Measurements from ENCODE around the gene SKP2.

Gene SKP2

DNA sequence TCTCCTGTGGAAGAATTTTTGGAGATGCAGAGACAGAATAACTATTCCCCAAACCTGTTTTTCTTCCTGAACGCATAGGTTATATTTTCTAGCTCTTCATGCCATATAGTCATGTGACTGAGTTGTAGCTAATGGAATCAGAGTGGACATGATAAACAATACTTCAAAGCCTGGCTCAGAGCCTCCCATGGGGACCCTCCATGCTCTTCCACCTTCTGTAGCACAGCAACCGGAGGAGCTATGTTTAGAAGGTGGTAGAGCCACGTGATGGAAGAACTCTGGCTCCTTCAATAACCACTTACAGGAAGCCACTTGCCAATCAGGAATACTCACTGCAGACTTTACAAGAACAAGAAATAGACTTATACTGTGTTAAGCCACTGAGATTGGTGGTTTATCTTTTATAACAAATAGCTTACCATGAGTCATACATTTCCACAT lies 50.6 kb downstream of the SKP2 start:
- no peak for DNase-seq

DNA sequence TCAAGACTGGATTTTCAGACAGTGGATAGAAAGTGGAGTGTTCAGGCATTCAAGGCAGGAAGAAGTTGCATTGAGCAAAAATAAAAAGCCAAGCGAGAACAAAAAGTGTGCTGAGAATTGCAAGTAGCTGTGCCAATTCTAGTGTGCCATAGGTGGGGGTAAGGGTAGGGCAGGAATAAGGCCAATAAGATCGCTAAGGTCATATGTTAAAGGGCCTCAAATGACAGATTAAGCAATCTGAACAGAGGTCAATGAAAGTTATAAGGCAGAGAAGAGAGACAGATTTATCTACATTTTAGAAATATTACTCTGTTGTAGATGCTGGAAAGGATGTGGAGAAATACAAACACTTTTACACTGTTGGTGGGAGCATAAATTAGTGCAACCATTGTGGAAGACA lies 53.4 kb downstream of the SKP2 start:
- no peak for DNase-seq

DNA sequence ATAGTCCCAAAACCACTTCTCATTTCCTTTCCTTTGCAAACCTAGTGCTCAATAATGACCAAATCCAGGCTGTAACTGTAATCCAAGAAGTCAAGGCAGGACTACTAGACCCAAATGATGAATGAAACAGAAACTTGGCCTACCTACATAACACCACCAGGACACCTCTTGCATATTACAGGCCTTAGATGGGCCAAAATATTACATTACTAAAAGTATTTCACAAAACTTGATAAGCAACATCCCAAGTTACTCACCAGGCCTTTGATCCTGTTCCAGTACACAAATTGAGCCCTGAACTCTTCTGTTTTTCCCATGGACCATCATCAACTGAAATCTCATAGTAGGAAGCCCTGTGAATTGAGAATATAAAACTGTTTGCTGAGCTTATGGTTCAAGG lies 55.0 kb downstream of the SKP2 start:
- DNase-seq: no peak

DNA sequence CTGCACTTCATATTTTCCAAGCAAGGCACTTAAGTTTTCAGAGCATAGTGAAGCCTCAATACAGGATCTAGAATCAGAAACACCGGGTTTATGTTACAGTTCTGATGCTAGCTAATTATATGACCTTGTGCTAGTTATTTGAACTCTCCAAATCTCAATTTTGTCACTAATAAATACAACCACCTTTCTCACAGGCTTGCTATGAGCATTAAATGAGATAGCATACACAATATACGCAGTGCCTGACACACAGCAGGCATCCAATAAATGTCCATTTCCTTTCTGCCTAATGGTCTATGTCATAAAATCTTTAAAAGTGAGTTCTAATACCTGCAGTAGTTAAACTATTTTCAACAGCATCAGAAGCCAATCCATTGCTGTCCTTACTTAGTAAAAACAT lies 56.9 kb downstream of the SKP2 start:
- no peak for DNase-seq

DNA sequence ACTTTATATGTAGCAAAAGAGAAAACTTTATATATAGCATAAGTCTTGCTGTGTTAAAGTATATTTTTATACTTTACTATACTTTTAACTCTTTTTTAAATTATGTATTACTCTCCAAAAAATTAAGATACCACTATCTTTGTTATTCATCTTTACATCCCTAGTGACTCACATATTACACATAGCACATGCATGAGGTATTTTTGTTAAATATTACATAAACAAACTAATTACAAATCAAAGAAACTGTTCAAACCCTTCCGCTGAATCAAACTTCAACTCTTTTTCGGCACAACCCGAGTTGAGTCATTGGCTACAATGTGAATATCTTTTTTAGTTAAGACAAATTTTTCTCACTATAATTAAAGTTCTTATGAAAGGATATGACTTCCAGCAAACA lies 57.8 kb downstream of the SKP2 start:
- DNase-seq: no peak

DNA sequence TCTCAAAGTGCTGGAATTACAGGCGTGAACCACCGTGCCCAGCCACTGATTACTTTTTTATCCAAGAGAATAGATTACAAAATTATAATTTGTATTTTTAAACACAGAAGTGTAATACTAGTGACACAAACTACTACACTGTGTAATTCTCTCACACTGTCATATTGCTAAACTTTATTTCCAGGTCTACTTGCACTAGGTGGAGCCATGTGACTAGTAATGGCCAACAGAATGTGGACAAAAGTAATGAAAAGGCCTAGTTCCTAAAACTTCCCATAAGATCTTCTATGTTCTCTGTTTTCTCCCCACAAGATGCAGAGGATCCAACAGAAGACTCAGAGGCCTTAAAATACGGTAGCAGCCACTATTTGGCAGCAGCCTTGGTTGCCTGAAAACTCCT lies 62.5 kb downstream of the SKP2 start:
- DNase-seq: no peak

DNA sequence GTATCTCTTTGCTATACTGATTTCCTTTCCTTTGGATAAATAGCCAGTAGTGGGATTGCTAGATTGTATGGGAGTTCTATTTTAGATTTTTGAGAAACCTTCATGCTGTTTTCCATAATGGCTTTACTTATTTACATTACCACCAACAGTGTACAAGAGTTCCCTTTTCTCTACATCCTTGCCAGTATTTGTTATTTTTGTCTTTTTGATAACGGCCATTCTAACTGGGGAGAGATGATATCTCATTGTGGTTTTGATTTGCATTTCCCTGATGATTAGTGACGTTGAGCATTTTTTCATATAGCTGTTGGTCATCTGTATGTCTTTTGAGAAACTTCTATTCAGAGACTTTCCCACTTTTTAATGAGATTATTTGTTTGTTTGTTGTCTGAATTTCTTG lies 64.0 kb downstream of the SKP2 start:
- DNase-seq: no peak

DNA sequence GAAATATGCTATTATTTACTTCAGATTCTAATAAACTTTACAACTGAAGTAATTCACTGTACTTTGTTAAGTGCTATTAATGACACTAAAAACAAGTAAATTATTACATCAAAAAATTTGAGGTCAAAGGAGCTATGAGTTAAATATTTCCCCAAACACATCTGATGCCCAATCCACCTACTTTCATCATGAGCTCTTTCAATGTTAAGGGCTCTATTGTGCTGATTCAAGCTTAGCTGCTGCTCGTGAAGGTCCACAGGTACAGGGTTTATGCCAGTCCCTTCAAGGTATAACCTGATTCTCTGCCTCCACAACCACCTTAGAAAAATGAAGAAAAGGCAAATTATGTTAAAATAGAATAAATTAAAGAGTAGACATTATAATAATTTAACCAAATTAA lies 65.7 kb downstream of the SKP2 start:
- DNase-seq: no peak

DNA sequence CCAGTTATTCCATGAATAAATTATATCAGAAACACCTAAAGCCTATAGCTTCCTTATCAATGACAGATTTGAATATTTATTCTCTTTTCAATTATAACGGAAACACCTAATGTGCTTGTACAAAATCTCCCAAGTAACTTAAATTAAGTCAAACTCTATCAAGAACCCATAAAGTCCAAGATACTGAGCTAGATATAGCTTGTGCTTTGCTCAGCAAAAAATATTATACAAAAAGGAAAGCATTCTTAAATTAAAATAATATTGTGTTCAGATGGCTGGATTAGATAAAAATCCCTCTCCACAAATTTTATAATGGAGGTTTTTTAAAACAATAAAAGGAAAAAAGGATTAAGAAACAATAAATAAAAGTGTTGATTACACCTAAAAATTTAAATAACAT lies 66.1 kb downstream of the SKP2 start:
- no peak for DNase-seq

DNA sequence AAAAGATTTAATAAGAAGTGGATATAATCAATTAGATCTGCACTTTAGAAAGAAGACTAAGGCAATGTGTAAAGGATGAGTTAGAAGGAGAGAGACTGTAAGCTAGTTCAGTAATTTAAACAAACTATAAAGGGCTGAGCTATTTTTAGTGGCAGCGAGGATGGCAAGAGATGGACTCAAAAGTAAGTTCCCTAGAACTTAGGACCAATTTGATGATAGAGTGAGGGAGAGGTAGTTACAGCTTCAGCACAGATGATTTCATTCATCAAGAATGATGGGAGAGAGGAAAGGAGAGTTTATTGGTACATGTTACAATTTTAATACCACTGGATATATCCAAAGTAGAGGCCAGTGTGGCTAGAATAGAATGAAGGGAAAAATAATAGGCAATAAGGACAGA lies 70.7 kb downstream of the SKP2 start:
- no peak for DNase-seq

DNA sequence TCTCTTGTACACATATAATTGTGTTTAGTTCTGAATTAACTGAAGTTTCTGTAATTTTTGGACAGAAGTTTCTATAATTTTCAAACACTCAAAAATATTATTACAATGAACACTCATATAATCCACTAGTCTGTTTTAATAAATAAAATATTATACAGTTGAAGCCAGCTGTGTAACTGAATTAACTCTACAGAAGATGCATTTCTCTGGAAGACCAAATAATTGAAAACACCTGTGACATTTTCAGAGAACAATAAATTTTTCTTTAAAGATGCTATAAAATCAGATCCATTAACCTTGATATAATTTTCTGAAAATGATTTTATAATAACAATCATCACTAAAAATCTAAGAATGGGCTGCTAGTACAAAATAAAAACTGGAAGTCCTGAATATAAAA lies 75.1 kb downstream of the SKP2 start:
- DNase-seq: no peak

DNA sequence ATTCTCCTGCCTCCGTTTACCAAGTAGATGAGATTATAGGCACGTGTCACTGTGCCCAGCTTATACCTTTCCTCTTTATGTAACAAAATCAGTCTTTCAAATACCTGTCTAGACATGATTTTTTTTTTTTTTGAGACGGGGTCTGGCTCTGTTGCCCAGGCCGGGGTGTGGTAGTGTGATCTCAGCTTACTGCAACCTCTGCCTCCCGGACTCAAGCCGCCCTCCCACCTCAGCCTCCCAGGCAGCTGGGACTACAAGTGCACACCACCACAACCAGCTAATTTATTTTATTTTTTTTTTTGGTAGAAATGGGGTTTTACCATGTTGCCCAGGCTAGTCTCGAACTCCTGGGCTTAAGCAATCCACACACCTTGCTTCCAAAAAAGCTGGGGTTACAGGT lies 76.6 kb downstream of the SKP2 start:
- DNase-seq: no peak

DNA sequence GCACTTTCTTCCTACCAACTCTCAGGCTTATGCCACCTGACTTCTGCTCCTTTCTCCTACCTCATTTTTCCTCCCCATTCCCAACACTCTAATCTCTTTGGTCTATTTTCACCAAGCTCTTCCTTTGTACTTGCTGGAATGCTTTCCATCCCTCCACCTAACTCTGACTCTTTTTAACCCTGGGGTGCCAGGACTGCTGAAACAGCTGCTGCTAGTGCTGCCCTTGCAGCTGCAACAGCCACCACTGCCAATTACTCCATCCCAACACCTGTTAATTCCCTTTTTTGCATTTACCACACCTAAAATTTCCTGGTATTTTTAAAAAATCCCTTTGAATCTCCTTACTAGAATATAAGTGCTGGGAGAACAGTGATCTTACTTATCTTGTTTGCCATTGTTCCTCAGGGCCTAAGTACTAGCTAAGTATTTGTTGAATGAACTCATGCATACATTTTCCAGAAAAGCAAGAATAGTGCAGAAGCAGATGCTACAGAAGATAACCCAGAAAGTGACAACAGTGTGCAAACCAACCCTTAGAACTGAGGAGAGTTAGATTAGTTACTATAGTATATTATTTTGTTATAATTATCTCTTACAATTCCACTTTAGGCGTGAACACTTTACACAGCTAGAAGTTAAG lies 78.4 kb downstream of the SKP2 start:
- no peak for DNase-seq

DNA sequence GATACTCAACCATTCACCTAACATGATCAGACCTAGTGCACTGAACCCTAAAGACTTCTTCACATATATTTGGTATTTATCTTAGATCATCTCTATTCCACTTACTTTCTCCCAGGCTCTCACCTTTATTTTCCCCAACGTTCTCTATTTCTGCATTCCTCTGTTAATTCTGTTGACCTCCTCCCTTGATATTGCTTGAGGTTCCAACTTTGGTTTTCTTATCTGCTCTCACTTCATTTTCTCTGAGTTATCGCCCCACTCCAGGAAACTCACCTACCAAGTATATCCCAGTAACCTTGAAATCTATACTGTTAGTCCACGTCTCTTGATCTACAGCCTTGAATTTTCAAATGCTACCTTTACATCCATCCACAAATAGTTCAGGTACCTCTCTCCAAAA lies 80.6 kb downstream of the SKP2 start:
- no peak for DNase-seq

Data from GDM1 (cell line).